ENCODE results near the gene OR2A14.
"Not testable (repeated sequence)": the region's sequence is repeated elsewhere in the genome, so short reads cannot be mapped to it uniquely, and the experiment has no call there.

OR2A14 gene

GRCh38 chr7:144178380-144179164, 55.6 kb downstream of the OR2A14 start:
- H3K4me2 ChIP-seq (ENCODE audit: low read length); H3K9me2 ChIP-seq (ENCODE audit: low read depth, low read length); H3K4me1 ChIP-seq (ENCODE audit: insufficient read depth, low read length, severe bottlenecking); H3F3A ChIP-seq (ENCODE audit: insufficient read depth, low read length); H2AFZ ChIP-seq (ENCODE audit: low read length); H3K27ac ChIP-seq (ENCODE audit: low read depth, low read length, poor library complexity, severe bottlenecking); H3K9me3 ChIP-seq (ENCODE audit: low read length); H3K79me2 ChIP-seq (ENCODE audit: insufficient read depth, low read length); H3K36me3 ChIP-seq (ENCODE audit: insufficient read depth, low read length); H4K20me1 ChIP-seq (ENCODE audit: insufficient read depth, low read length); H3K27me3 ChIP-seq (ENCODE audit: insufficient read depth, low read length); H3K4me3 ChIP-seq (ENCODE audit: low read depth, low read length, poor library complexity, severe bottlenecking); H3K9ac ChIP-seq (ENCODE audit: low read length): not testable (repeated sequence)
- peak; percentile 42 for TF ChIP-seq CTCF (IDR thresholded peaks at IDR 0.05; ENCODE audit: low read length)

- not testable (repeated sequence) for H3K4me2 ChIP-seq (ENCODE audit: low read length); H2AFZ ChIP-seq (ENCODE audit: low read length); H3K27ac ChIP-seq (ENCODE audit: low read depth, low read length, poor library complexity, severe bottlenecking); H3K9ac ChIP-seq (ENCODE audit: low read length); H3K4me3 ChIP-seq (ENCODE audit: low read depth, low read length, poor library complexity, severe bottlenecking); H3K36me3 ChIP-seq (ENCODE audit: insufficient read depth, low read length); H3F3A ChIP-seq (ENCODE audit: insufficient read depth, low read length); H3K9me2 ChIP-seq (ENCODE audit: low read depth, low read length); H3K79me2 ChIP-seq (ENCODE audit: insufficient read depth, low read length); H3K27me3 ChIP-seq (ENCODE audit: insufficient read depth, low read length); H3K9me3 ChIP-seq (ENCODE audit: low read length); H3K4me1 ChIP-seq (ENCODE audit: insufficient read depth, low read length, severe bottlenecking); H4K20me1 ChIP-seq (ENCODE audit: insufficient read depth, low read length)
Measured at GRCh38 chr7:144179165-144179479, 56.1 kb downstream of the OR2A14 start.
